Pancreas (tissue), 10 donors: ENCODE measurements around the gene AKAP1. TPM values are rescaled to one million over a fixed set of nuclear protein-coding genes. Genes with fewer than 3 reads are reported as not detected.
A peak's percentile ranks its signal among the peaks of the same experiment; 100 is the strongest.

Experiments used
- ATAC-seq, 4 donors: fragments of 200-7000 bp; cut with Tn5 transposase; one replicate each; pipeline versions ENCODE4 v1.8.0 to v1.9.1; 2020; ENCODE audit warnings: mild to moderate bottlenecking in 4 of 4, moderate library complexity in 4 of 4
- DNase-seq, 6 donors: peaks; one replicate each; pipeline ENCODE4 v3.0.0-alpha.2; 2020
- FAIRE-seq: peaks from 2 replicates; lab custom pipeline; 2012; peaks lifted over from hg19 to GRCh38; lab: Jason Lieb, UNC
- H3K27ac ChIP-seq, 4 donors: fragments of 200-600 bp; sonication (generic); 1 replicate in 3 of 4; 2 replicates in 1 of 4; pipeline versions ENCODE4 v1.5.0 to v1.8.0; 2020
- H3K27me3 ChIP-seq, 4 donors: fragments of 200-600 bp; one replicate each; pipeline ENCODE4 v1.8.0; 2021
- H3K36me3 ChIP-seq, 3 donors: fragments of 200-600 bp; sonication (generic) in 1 of 3; one replicate each; pipeline versions ENCODE4 v1.5.0 to v1.8.0; 2020 to 2021
- H3K4me1 ChIP-seq, 3 donors: fragments of 200-600 bp; one replicate each; pipeline ENCODE4 v1.8.0; 2021
- H3K4me3 ChIP-seq, 4 donors: fragments of 200-600 bp; sonication (generic) in 2 of 4; one replicate each; pipeline versions ENCODE4 v1.5.0 to v1.8.0; 2020 to 2021
- H3K9me3 ChIP-seq, 4 donors: fragments of 200-600 bp; one replicate each; pipeline ENCODE4 v1.8.0; 2021
- WGBS, 2 donors: extraction: QIAGEN DNeasy Blood & Tissue Kit; methylation state at CpG; one replicate each; pipeline ENCODE4 v1.1.7; 2013; 5-methylcytosine and 5-hydroxymethylcytosine counted together
- intact Hi-C, 3 donors: fragments of 100-400 bp; cut with DNase I; formaldehyde crosslinking; loops; one replicate each; pipeline versions ENCODE4 v1.11.1 to v1.14.2; 2022
- polyA plus RNA-seq, 2 donors: library from polyadenylated mRNA; stranded (reverse); fragments of 200-250 nt; gene quantifications; one replicate each; pipeline ENCODE4 v1.2.3, GENCODE V29; 2013
- total RNA-seq, 6 donors: library from RNA; stranded (reverse); fragmentation: NEBNext Ultra II Directional in 4 of 6; extraction: Animal tissue kit (Norgen Biotek cat#: 25700) in 4 of 6; gene quantifications; one replicate each; pipeline versions ENCODE4 v1.2.1 to v1.2.4, GENCODE V29; 2021 to 2023
- TF ChIP-seq, protein P1 (sequence below), 4 donors: fragments of 200-600 bp; sonication (generic) in 3 of 4; IDR thresholded peaks; one replicate each; pipeline versions ENCODE4 v1.5.0 to v1.8.0; 2021; ENCODE audit warnings: antibody characterized with exemption in 4 of 4
- donor health status: healthy with polysubstance abuse.
- donor health status: DM: no; HTN: no; CAD: no; lungs with moderate emphysema.
- donor health status: DM: no; HTN: no; CAD: no.
- donor health status: control.
- donor health status: control.
- donor health status: Bipolar disorder and iron deficiency.
- donor health status: DM: yes; HTN: yes; CAD: no.
- donor health status: DM: no; HTN: no; CAD: no.
- donor health status: DM: no; HTN: no; CAD: no.
- donor health status: DM: yes; HTN: yes; CAD: no.

The AKAP1 gene, protein sequence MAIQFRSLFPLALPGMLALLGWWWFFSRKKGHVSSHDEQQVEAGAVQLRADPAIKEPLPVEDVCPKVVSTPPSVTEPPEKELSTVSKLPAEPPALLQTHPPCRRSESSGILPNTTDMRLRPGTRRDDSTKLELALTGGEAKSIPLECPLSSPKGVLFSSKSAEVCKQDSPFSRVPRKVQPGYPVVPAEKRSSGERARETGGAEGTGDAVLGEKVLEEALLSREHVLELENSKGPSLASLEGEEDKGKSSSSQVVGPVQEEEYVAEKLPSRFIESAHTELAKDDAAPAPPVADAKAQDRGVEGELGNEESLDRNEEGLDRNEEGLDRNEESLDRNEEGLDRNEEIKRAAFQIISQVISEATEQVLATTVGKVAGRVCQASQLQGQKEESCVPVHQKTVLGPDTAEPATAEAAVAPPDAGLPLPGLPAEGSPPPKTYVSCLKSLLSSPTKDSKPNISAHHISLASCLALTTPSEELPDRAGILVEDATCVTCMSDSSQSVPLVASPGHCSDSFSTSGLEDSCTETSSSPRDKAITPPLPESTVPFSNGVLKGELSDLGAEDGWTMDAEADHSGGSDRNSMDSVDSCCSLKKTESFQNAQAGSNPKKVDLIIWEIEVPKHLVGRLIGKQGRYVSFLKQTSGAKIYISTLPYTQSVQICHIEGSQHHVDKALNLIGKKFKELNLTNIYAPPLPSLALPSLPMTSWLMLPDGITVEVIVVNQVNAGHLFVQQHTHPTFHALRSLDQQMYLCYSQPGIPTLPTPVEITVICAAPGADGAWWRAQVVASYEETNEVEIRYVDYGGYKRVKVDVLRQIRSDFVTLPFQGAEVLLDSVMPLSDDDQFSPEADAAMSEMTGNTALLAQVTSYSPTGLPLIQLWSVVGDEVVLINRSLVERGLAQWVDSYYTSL
- total RNA-seq (10 to 100 TPM; 13.9 to 23.8 (median 18.0) TPM), polyA plus RNA-seq (10 to 100 TPM in 1 of 2 donors, 1 to 10 TPM in 1; 9.8 to 12.8 TPM)

DNA sequence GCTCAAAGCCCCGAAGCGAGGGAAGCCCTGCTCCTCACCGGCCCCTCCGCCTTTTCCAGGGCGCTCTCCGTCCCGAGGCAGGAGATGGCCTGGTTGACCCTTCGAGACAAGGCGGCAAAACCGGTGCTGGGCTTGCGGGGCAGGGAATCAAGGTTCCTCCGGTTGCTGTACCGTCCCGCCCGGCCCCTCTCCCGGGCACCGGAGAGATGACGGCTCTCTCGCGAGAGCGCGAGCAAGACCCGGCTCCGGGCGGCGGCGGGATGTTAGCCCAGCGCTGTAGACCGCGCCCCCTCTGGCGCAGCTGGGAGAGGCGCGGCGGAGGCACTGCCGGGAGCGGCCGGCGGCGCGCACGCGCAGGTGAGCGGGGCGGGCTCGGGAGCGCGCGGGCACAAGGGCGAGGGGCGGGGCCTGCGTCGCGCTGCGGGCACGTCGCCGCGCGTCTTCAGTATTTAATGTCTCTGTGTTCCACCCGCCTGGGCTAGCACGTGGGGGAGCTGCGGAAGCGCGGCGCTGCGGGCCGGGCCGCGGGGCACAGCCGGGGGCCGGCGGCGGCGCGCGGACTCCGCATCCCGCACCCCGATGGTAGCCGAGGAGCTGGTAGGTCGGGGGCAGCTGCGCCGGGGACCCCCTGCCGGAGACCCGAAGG is at the start of gene AKAP1:
AKAP1 (plus strand) TSS at position 445 of the 646 bp plus-strand sequence. CDS start 20,219 bp downstream, outside the sequence.
- intact Hi-C loops, result no loop called here
- peaks cover 3 to 15% (median 11%) of the 10 kb centered on the region in 3 donors for H3K4me1 ChIP-seq
- no peaks in the 10 kb centered on the region for H3K36me3 ChIP-seq
- TF ChIP-seq, protein P1, sequence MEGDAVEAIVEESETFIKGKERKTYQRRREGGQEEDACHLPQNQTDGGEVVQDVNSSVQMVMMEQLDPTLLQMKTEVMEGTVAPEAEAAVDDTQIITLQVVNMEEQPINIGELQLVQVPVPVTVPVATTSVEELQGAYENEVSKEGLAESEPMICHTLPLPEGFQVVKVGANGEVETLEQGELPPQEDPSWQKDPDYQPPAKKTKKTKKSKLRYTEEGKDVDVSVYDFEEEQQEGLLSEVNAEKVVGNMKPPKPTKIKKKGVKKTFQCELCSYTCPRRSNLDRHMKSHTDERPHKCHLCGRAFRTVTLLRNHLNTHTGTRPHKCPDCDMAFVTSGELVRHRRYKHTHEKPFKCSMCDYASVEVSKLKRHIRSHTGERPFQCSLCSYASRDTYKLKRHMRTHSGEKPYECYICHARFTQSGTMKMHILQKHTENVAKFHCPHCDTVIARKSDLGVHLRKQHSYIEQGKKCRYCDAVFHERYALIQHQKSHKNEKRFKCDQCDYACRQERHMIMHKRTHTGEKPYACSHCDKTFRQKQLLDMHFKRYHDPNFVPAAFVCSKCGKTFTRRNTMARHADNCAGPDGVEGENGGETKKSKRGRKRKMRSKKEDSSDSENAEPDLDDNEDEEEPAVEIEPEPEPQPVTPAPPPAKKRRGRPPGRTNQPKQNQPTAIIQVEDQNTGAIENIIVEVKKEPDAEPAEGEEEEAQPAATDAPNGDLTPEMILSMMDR (IDR thresholded peaks at IDR 0.05), result no peak
- H3K27ac ChIP-seq, result peak within 1 kb of the TSS; percentile 86 to 94 (median 93)
- FAIRE-seq (no peak), DNase-seq (peak; percentile 93 to 99 (median 98)), ATAC-seq (peak; percentile 87 to 95 (median 93))
- no peaks in the 10 kb centered on the region for H3K27me3 ChIP-seq
- no peaks in the 10 kb centered on the region for H3K9me3 ChIP-seq
- H3K4me3 ChIP-seq, result peak within 1 kb of the TSS; percentile 66 to 99 (median 84)
- 0% methylated on average over 61 to 85 of the region's 85 CpGs for WGBS, 2 donors

- peak; percentile 81 to 87 (median 84) for ATAC-seq
- H3K27ac ChIP-seq, result peak overlapping the region; percentile 27 to 52 (median 48)
- H3K4me1 ChIP-seq, result peaks cover 15 to 29% (median 19%) of the 10 kb centered on the region in 3 donors
- H3K9me3 ChIP-seq, result no peaks in the 10 kb centered on the region
- no peaks in the 10 kb centered on the region for H3K36me3 ChIP-seq
- peak in 4 of 6 donors; percentile 49 to 74 (median 65) for DNase-seq
- peak overlapping the region in 2 of 4 donors; percentile 9 to 20 for H3K4me3 ChIP-seq
- intact Hi-C loops, result no loop called here
- WGBS, 2 donors, result 18 to 24% methylated on average over 4 of the region's 4 CpGs
- FAIRE-seq, result peak; percentile 45
- H3K27me3 ChIP-seq, result no peaks in the 10 kb centered on the region
- TF ChIP-seq, protein P1 (IDR thresholded peaks at IDR 0.05), result no peak
Measured at GRCh38 chr17:57035971-57036481, 49.0 kb upstream of the AKAP1 start.

DNA sequence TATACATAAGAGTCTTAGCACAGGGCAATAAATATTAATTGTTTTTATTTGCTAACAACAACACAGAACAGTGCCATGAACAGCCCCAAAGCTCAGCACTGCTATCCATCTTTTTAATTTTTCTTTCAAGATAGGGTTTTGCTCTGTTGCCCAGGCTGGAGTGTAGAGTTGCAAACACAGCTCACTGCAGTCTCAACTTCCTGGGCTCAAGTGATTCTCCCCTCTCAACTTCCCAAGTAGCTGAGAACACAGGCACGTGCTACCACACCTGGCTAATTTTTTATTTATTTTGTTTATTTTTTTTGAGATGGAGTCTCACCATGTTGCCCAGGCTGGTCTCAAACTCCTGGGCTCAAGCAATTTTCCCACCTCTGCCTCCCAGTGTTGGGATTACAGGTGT is 47.6 kb upstream of the AKAP1 start:
- TF ChIP-seq, protein P1 (IDR thresholded peaks at IDR 0.05), result no peak
- DNase-seq (no peak), FAIRE-seq (no peak)

DNA sequence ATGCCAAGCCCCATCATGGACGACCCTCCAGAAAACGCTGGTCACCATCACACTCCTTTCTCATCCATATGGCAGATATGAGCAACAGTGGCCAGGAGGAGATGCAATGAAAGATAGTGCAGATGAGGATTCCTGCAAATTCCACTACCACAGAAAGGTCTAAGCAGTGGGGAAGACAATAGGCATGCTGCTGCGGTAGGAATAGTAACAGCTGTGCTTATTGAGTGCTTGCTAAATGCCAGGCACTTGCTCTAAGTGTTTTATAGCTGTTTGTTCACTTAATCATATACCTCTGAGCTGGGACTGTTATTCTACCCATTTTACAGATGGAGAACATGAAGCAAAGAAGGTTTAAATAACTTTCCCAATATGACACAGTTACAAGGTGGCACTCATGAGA is 46.6 kb upstream of the AKAP1 start:
- intact Hi-C loops, result no loop called here
- Histone ChIP-seq H3K4me3 (no peak overlapping the region), H3K9me3 (no peaks in the 10 kb centered on the region), H3K27me3 (no peaks in the 10 kb centered on the region), H3K4me1 (peaks cover 15 to 25% (median 15%) of the 10 kb centered on the region in 3 donors), H3K36me3 (no peaks in the 10 kb centered on the region), H3K27ac (no peak overlapping the region)
- FAIRE-seq, result no peak
- 77 to 84% methylated on average over 3 of the region's 3 CpGs for WGBS, 2 donors
- ATAC-seq, result no peak
- TF ChIP-seq, protein P1 (IDR thresholded peaks at IDR 0.05), result no peak
- no peak for DNase-seq

More for the DNA sequence above, 47.6 kb upstream of the AKAP1 start:
- intact Hi-C loops, result no loop called here
- Histone ChIP-seq H3K9me3 (no peaks in the 10 kb centered on the region), H3K4me3 (no peak overlapping the region), H3K36me3 (no peaks in the 10 kb centered on the region), H3K27ac (no peak overlapping the region), H3K27me3 (no peaks in the 10 kb centered on the region), H3K4me1 (peaks cover 15 to 29% (median 19%) of the 10 kb centered on the region in 3 donors)
- ATAC-seq, result no peak
- WGBS, 2 donors, result 30% methylated on average over 1 of the region's 1 CpG
